Motor neuron (in vitro differentiated cells): ENCODE measurements around the gene TCTN1. TPM values are rescaled to one million over a fixed set of nuclear protein-coding genes. Genes with fewer than 3 reads are reported as not detected.
"Not testable (repeated sequence)": the region's sequence is repeated elsewhere in the genome, so short reads cannot be mapped to it uniquely, and the experiment has no call there.

ENCODE experiments used
- ATAC-seq, 8 experiments: fragments of 200-7000 bp; cut with Tn5 transposase; replicated peaks in 6 of 8; 2 replicates each; pipeline ENCODE4 v1.8.0; 2021; ENCODE audit warnings: mild to moderate bottlenecking in 8 of 8, moderate library complexity in 8 of 8
- H3K27ac ChIP-seq, 2 donors: fragments of 250-450 bp; sonication (Bioruptor Pico); 2 replicates each; pipeline ENCODE4 v1.9.0; 2021; ENCODE audit warnings: antibody characterized with exemption in 2 of 2, mild to moderate bottlenecking in 2 of 2, moderate library complexity in 1 of 2
- H3K4me1 ChIP-seq, 2 donors: fragments of 250-450 bp; sonication (Bioruptor Pico); replicated peaks in 1 of 2; 2 replicates each; pipeline ENCODE4 v1.6.1; 2021; ENCODE audit warnings: antibody characterized with exemption in 2 of 2, mild to moderate bottlenecking in 2 of 2, moderate library complexity in 1 of 2
- H3K4me3 ChIP-seq, 5 donors: fragments of 250-450 bp; sonication (Bioruptor Pico); 2 replicates each; pipeline ENCODE4 v1.9.0; 2021; ENCODE audit warnings: antibody characterized with exemption in 5 of 5, mild to moderate bottlenecking in 5 of 5, moderate library complexity in 4 of 5
- WGBS, 10 experiments: fragments of 450-650 bp; shearing (Covaris generic); methylation state at CpG; one replicate each; pipeline ENCODE4 v1.0.0; 2022; 5-methylcytosine and 5-hydroxymethylcytosine counted together
- in situ Hi-C, 9 experiments: fragments of 400-800 bp; cut with MboI; loops; one replicate each; pipeline ENCODE4 v1.15.0; 2021; ENCODE audit warnings: low sequenced_read_pairs in 9 of 9, low pct_unique_long_range_greater_than_20kb in 2 of 9; ENCODE audit not compliant: unreplicated experiment in 9 of 9
- total RNA-seq, 8 experiments: library from RNA; unstranded; fragments of 300-600 nt; gene quantifications; 2 replicates each; pipeline versions ENCODE4 v1.2.3 to v1.2.4, GENCODE V29; 2022

Gene TCTN1
- total RNA-seq, 8 experiments from 2014 or later: 37.7 to 116 (median 51.4) TPM

DNA sequence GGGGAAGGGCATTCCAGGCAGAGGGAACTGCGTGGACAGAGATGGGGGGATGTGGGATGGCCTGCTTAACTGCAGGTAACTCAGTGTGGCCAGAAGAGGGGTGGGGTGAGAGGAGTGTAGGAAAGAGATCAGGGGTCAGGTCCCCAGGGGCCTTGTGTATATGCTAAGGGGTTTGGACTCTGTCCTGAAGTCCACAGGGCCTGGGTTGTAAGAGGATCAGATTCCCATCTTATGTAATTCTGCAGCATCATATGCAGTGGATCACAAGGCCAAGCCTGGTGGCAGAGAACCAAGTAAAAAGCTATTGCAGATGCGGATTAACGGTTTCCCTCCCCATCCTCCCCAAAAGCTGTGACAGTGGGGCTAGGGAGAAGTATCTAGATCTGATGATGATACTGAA, 8.7 kb downstream of the TCTN1 start:
- Histone ChIP-seq H3K4me3 (no peak overlapping the region), H3K27ac (no peak overlapping the region), H3K4me1 (no peaks in the 10 kb centered on the region)
- peak in 2 of 8 experiments; percentile 33 to 55 for ATAC-seq
- 78 to 100% (median 92%) methylated on average over 1 to 3 of the region's 3 CpGs; no CpG with 5 or more reads in 6 of the 10 experiments for WGBS, 10 experiments
- in situ Hi-C loops: loop anchor here in 1 of 9 experiments (25.0 kb wide), 1 partner anchor 110 kb away; the partner anchor contains the start of genes RAD9B and VPS29

DNA sequence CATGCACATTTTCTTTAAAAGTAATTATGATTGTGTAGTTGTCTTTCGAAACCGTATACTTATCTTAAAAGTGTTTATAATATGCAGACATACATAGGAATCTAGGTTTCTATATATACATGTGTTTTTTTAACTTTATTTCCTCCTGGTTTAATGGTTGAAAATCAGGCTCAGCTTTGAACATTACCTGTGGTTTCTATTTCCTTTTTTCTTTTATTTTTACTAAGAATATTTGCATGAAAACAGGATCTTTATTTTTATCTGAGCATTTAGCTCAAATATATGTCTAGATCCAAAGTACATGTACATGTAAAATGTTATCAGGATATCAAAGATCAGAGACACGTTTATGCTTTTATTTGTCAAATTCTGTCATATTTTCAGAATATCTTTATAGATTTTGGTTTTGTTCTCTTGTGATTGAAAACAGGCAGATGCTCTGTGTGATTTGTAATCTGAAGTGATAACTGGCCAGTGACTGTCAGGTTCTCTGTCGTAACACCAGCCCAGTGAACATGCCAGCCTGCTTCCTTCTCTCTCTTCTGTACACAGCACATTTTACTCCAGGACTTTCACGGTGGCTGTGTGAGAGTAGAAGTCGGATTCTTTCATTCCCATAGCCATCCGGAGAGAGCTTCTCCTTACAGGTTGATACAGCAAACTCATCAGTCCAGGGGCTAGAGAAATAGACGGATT, 13.7 kb downstream of the TCTN1 start:
- ATAC-seq: no peak
- WGBS, 10 experiments: 65 to 100% (median 94%) methylated on average over 3 to 8 of the region's 8 CpGs
- in situ Hi-C loops: no loop called here
- H3K4me1 ChIP-seq: no peaks in the 10 kb centered on the region
- no peak overlapping the region for H3K27ac ChIP-seq
- no peak overlapping the region for H3K4me3 ChIP-seq

DNA sequence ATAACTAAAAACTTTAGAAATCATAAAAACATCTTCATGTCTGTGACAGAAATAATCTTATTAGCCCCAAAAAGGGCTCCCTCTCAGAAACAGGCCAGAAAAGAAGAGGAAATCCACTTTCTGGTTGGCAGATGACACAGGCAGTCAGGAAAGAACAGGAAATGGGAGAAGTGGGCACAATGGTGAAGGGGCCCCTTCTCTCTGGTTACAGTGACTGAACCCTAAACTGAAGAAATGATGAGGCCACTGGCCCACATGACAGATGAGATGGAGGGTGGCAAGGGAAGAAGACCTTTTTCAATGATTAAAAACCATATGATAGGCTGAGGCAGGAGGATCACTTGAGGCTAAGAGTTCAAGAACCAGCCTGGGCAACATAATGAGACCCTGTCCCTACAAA, 21.1 kb downstream of the TCTN1 start:
- no peak overlapping the region for H3K4me3 ChIP-seq
- H3K27ac ChIP-seq: no peak overlapping the region
- H3K4me1 ChIP-seq: peaks cover 5 to 15% of the 10 kb centered on the region in 2 donors
- ATAC-seq: no peak
- in situ Hi-C loops: no loop called here

DNA sequence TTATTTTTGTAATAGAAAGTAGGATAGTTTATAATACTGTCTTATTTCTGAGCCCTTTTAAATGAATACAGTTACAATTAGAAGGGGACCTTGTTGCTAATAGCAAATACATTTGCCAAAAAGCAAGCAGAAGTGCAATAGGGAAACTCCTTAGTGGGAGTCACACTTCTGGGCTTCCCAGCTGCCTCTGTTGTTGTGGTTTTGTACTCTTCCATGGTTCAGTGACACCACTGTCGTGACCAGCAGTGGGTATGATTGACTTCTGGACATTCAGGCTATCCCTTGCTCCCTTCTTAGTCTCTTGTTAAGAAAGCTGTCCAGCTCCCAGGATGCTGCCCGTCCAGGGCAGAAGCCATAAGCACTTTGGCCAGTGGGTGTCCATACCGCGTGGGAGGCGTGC, 22.6 kb downstream of the TCTN1 start:
- Histone ChIP-seq H3K27ac (no peak overlapping the region), H3K4me1 (peaks cover 12 to 22% of the 10 kb centered on the region in 2 donors), H3K4me3 (no peak overlapping the region)
- no peak for ATAC-seq
- 80 to 100% (median 96%) methylated on average over 1 to 4 of the region's 5 CpGs; no CpG with 5 or more reads in 5 of the 10 experiments for WGBS, 10 experiments
- in situ Hi-C loops: no loop called here

DNA sequence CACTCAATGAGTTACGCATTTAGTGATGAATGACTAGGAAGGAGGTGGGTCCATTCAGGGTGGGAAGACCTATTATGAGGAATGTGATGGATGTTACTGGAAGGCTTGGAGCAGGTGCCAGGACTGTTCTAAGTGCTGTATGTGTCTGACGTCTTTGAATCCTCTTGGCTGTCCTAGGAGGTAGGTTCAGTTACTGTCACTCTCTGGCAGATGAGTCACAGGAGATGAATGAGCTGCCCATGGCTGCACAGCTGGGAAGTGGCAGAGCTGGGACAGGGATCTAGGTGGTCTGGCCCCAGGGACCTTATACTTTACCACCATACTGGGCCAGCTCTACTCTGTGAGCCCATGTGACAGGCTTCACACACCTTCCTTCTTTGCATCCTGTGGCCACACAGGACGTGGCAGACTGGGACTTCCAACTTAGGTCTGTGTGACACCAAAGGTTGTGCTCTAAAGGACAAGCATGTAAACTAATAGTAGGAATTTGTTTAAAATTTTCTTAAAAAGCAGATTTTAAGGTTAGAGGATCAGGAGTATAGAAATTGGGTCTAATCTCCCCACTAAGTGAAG, 24.0 kb downstream of the TCTN1 start:
- Histone ChIP-seq H3K27ac (no peak overlapping the region), H3K4me3 (no peak overlapping the region), H3K4me1 (peaks cover 17 to 22% of the 10 kb centered on the region in 2 donors)
- in situ Hi-C loops: no loop called here
- WGBS, 10 experiments: 0 to 100% (median 83%) methylated on average over 1 to 2 of the region's 3 CpGs; no CpG with 5 or more reads in 4 of the 10 experiments
- peak in 5 of 8 experiments; percentile 33 to 46 (median 36) for ATAC-seq

DNA sequence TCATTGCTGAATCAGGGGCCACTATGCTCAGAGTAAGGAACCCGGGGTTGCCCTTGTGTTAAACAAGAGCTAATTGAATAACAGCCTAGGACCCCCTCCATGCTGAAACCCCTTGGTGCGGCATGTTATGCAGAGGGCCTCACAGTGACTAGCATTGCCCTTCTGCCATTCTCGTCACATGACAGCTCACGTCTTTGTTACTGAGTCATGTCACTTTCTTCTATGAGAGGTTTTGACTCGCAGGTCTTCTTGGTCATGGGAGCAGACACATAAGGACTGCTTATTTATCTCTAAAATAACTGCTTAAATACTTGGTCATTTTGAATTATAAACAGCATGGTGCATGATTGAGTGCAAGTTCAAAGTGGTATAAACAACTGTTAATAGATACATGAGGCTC, 24.9 kb downstream of the TCTN1 start:
- Histone ChIP-seq H3K4me3 (no peak overlapping the region), H3K27ac (no peak overlapping the region), H3K4me1 (peaks cover 17 to 22% of the 10 kb centered on the region in 2 donors)
- ATAC-seq: no peak
- WGBS, 10 experiments: 68 to 92% (median 86%) methylated on average over 1 to 4 of the region's 5 CpGs; no CpG with 5 or more reads in 3 of the 10 experiments
- in situ Hi-C loops: no loop called here

DNA sequence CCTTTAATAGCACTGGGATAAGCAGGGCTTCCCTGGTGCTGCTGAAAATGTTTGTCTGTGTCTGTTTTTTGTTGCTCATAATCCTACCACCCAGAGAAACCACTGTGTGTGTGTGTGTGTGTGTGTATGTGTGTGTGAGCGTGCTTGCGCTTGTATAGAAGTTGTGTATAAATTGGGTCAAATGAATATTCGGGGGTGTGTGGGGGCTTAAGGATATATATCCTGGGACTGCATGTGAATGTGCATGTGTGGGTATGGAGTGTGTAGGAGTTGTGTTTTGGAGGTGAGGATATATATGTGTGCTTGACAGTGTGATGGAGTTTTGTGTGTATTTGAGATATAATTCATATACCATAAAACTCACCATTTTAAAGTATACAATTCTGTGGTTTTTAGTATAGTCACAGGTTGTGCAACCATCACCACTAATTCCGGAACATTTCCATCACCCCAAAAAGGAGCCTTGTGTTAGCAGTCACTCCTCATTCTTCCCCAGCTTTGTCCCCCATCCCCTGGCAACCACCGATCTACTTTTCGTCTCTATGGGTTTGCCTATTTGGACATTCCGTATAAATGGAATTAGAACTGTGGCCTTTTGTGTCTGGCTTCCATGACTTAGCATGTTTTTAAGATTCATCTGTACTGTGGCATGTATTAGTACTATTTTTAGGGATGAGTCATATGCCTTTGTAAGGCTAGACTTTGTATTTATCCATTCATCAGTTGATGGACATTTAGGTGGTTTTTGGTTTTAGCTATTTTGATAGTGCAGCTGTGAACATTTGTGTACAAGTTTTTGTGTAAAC, 25.6 kb downstream of the TCTN1 start:
- ATAC-seq: peak in 7 of 8 experiments; percentile 83 to 95 (median 86)
- Histone ChIP-seq H3K4me1 (peaks cover 17 to 22% of the 10 kb centered on the region in 2 donors), H3K4me3 (no peak overlapping the region), H3K27ac (no peak overlapping the region)
- in situ Hi-C loops: no loop called here
- 77 to 88% (median 80%) methylated on average over 2 to 6 of the region's 7 CpGs; no CpG with 5 or more reads in 4 of the 10 experiments for WGBS, 10 experiments

DNA sequence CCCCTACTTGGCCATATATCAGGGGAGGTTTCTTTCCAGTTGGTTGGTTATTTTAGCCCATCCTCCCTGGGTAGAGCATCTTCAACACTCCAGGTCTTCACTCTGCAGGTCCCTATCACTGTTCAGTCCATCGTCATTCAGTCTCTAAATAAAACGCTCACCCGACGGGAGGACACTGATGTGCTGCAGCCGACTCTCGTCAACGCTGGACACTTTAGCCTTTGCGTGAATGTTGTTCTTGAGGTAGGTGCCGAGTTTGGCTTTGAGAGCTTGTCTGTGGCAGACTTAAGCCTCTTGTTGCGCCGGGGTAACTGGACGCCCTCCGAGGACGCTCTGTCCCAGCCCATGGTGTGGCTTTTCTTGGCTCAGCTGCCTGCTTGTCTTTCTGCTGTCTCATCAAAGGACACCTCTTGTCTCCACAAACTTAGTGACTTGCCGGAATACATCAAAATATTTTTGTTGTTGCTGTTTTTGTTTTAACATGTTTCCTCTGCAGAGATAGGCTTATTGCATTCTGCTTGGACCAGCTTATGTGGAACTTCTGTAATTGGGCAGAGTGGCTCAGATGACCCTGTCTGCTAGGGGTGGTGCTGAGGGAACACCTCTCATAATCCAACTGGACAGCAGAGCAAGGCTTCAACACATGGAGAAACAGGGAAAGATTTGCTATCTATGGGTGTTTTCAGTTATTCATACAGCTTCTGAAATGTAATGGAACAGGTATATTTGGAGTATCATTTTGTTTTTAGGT, 26.5 kb downstream of the TCTN1 start:
- peak in 4 of 8 experiments; percentile 6 to 27 (median 18) for ATAC-seq
- H3K4me3 ChIP-seq: no peak overlapping the region
- in situ Hi-C loops: no loop called here
- H3K4me1 ChIP-seq: peaks cover 17 to 22% of the 10 kb centered on the region in 2 donors
- WGBS, 10 experiments: 68 to 100% (median 96%) methylated on average over 2 to 6 of the region's 15 CpGs; no CpG with 5 or more reads in 5 of the 10 experiments
- no peak overlapping the region for H3K27ac ChIP-seq

DNA sequence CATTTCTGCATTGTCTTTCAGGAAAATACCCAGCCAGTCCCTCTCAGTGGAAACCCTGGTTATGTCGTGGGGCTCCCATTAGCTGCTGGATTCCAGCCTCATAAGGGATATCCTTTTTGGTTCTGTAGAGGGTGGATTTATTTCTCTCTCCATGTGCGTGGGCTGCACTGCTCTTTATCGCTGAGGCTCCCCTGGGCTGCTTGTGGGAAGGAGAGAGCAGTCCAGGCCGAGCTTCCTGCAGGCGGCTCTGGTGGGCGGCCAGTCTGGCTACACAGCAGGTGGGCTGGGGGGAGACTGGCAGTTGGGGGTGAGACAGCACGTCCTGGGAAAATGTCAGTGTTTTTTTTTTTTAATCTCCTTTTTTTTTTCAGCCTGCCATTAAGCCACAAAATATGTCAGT, 27.6 kb downstream of the TCTN1 start:
- in situ Hi-C loops: no loop called here
- no peak overlapping the region for H3K4me3 ChIP-seq
- WGBS, 10 experiments: 10 to 86% (median 49%) methylated on average over 1 to 7 of the region's 7 CpGs; no CpG with 5 or more reads in 1 of the 10 experiments
- ATAC-seq: peak in 5 of 8 experiments; percentile 29 to 45 (median 30)
- peaks cover 17 to 22% of the 10 kb centered on the region in 2 donors for H3K4me1 ChIP-seq
- H3K27ac ChIP-seq: peak overlapping the region in 1 of 2 donors; percentile 10

DNA sequence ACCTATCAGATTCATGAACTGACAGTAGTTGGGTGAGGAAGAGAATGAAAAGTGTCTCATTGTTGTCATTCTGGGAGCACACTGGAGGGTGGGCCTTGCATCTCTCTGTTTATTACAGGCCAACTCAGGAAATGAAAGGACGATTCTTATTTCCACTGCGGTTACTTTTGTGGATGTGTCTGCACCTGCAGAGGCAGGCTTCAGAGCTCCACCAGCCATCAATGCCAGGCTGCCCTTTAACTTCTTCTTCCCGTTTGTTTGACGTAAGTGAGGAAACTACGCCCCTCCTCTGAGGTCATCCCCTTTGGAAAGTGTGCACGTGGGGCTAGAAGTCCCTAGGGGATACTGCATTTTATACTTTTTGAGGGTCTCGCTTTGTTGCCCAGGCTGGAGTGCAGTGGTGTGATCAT, 33.7 kb downstream of the TCTN1 start:
- in situ Hi-C loops: no loop called here
- 78 to 93% (median 92%) methylated on average over 3 to 7 of the region's 7 CpGs; no CpG with 5 or more reads in 5 of the 10 experiments for WGBS, 10 experiments
- no peak overlapping the region for H3K4me3 ChIP-seq

DNA sequence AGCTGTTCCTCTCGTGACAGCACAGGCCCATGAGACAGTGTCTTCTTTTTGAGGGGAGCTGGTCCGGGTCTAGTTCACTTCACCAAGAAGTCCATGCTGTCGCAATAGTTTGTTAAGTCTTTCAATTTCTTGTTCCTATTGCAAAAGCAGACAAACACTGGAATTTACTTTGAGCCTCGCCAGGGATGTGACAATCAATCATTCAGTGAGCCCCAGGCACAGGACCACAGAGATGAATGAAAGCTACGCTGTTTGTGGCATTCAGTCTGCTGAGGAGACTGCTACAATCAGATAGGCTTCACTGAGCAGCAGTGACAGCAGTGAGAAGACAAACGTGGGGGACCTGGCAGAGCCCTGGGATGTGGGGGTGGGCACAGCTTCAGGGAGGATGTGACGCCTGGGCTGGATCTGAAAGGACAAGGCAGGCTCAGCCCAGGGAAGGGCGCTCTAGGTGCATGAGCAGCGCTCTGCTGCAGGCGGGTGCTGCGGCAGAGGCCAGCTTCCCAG, 35.5 kb downstream of the TCTN1 start:
- Histone ChIP-seq H3K4me3 (no peak overlapping the region), H3K4me1 (peaks cover 3 to 4% of the 10 kb centered on the region in 2 donors), H3K27ac (no peak overlapping the region)
- 25 to 100% (median 67%) methylated on average over 1 to 9 of the region's 11 CpGs; no CpG with 5 or more reads in 1 of the 10 experiments for WGBS, 10 experiments
- ATAC-seq: peak in 5 of 8 experiments; percentile 92 to 99 (median 95)
- in situ Hi-C loops: no loop called here

More for the DNA sequence above, 33.7 kb downstream of the TCTN1 start:
- H3K27ac ChIP-seq: no peak overlapping the region
- peaks cover 3 to 4% of the 10 kb centered on the region in 2 donors for H3K4me1 ChIP-seq
- ATAC-seq: no peak

DNA sequence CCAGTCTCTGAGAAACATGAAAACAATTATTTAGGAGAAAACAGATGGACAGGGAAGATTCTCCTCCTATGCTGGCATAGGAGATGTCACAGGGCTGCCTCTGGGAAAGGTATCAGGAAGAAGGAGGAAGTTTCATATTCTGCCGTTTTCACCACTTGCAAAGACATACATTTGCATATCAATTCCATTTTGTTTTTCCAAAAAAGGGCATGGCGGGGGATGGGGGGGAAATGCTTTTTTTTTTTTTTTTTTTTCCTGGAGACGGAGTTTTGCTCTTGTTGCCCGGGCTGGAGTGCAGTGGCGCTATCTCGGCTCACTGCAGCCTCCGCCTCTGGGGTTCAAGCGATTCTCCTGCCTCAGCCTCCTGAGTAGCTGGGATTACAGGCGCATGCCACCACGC, 40.3 kb downstream of the TCTN1 start:
- in situ Hi-C loops, H3K4me1 ChIP-seq, H3K4me3 ChIP-seq, ATAC-seq, H3K27ac ChIP-seq: not testable (repeated sequence)
- 0 to 100% (median 65%) methylated on average over 1 to 5 of the region's 10 CpGs; no CpG with 5 or more reads in 3 of the 10 experiments for WGBS, 10 experiments
